Stimulated activated CD4-positive, alpha-beta T cell treated with anti-CD3 and anti-CD28 coated beads, Interleukin-2, amount 100 ng/mL, for 4 hours (primary cell): ENCODE results near the gene NOS3.
"Not testable (repeated sequence)": the region's sequence is repeated elsewhere in the genome, so short reads cannot be mapped to it uniquely, and the experiment has no call there.

Source experiments
- DNase-seq: peaks from one replicate; pipeline ENCODE4 v3.0.0-alpha.2; 2020; ENCODE audit warnings: low read depth

The NOS3 gene

GRCh38 chr7:151001546-151001945, 10.7 kb downstream of the NOS3 start:
- no peak for DNase-seq

- no peak for DNase-seq
These were observed 12.8 kb downstream of the NOS3 start for GRCh38 chr7:151003572-151003971.

- DNase-seq: no peak
These were observed 14.7 kb downstream of the NOS3 start for GRCh38 chr7:151005566-151005965.

GRCh38 chr7:151006590-151007300, 15.9 kb downstream of the NOS3 start:
- no peak for DNase-seq

- no peak for DNase-seq
These were observed 16.7 kb downstream of the NOS3 start for GRCh38 chr7:151007469-151007898.

- DNase-seq: no peak
These were observed 17.3 kb downstream of the NOS3 start for GRCh38 chr7:151008143-151008510.

GRCh38 chr7:151008511-151009323, 17.9 kb downstream of the NOS3 start:
- peak; percentile 66 for DNase-seq

GRCh38 chr7:151009327-151010036, 18.7 kb downstream of the NOS3 start:
- DNase-seq: no peak

GRCh38 chr7:151010037-151010306, 19.2 kb downstream of the NOS3 start:
- no peak for DNase-seq

- DNase-seq: no peak
These were observed 19.7 kb downstream of the NOS3 start for GRCh38 chr7:151010307-151011096.

- no peak for DNase-seq
These were observed 20.2 kb downstream of the NOS3 start for GRCh38 chr7:151011097-151011409.

- DNase-seq: not testable (repeated sequence)
These were observed 20.8 kb downstream of the NOS3 start for GRCh38 chr7:151011616-151012015.

- DNase-seq: no peak
These were observed 21.3 kb downstream of the NOS3 start for GRCh38 chr7:151012031-151012692.

- no peak for DNase-seq
These were observed 22.1 kb downstream of the NOS3 start for GRCh38 chr7:151012911-151013347.

GRCh38 chr7:151013356-151013732, 22.5 kb downstream of the NOS3 start:
- DNase-seq: no peak

- DNase-seq: peak; percentile 73
These were observed 23.1 kb downstream of the NOS3 start for GRCh38 chr7:151013733-151014497.

- no peak for DNase-seq
These were observed 24.1 kb downstream of the NOS3 start for GRCh38 chr7:151014950-151015349.

GRCh38 chr7:151015967-151016366, 25.1 kb downstream of the NOS3 start:
- no peak for DNase-seq

GRCh38 chr7:151016505-151016904, 25.7 kb downstream of the NOS3 start:
- no peak for DNase-seq

GRCh38 chr7:151016942-151017341, 26.1 kb downstream of the NOS3 start:
- DNase-seq: no peak

- no peak for DNase-seq
These were observed 26.6 kb downstream of the NOS3 start for GRCh38 chr7:151017370-151017952.
